MM.1S (cell line): ENCODE results near the gene MAP9.

ENCODE experiments used
- DNase-seq: peaks from one replicate; pipeline ENCODE4 v3.0.0-alpha.2; 2015
- H2AFZ ChIP-seq: fragments of 300-600 bp; sonication (generic); 2 replicates; pipeline ENCODE4 v1.6.0; 2016; ENCODE audit warnings: antibody characterized with exemption, low read length
- H3F3A ChIP-seq: fragments of 300-600 bp; sonication (generic); 2 replicates; pipeline ENCODE4 v1.6.1; 2016; ENCODE audit warnings: mild to moderate bottlenecking, antibody characterized with exemption, low read length, moderate library complexity, mixed read lengths; ENCODE audit not compliant: insufficient read depth
- H3K27ac ChIP-seq: fragments of 300-600 bp; sonication (generic); 2 replicates; pipeline ENCODE4 v1.5.1; 2016; ENCODE audit warnings: mild to moderate bottlenecking, low read length
- H3K27me3 ChIP-seq: fragments of 300-600 bp; sonication (generic); replicated peaks from 2 replicates; pipeline ENCODE4 v1.6.0; 2016; ENCODE audit warnings: low read length; ENCODE audit not compliant: insufficient read depth
- H3K36me3 ChIP-seq: fragments of 300-600 bp; sonication (generic); replicated peaks from 2 replicates; pipeline ENCODE4 v1.6.1; 2016; ENCODE audit warnings: mild to moderate bottlenecking, low read length, mixed read lengths; ENCODE audit not compliant: insufficient read depth
- H3K4me1 ChIP-seq: fragments of 300-600 bp; sonication (generic); 2 replicates; pipeline ENCODE4 v1.6.1; 2016; ENCODE audit warnings: low read length, mixed read lengths
- H3K4me2 ChIP-seq: fragments of 300-600 bp; sonication (generic); 2 replicates; pipeline ENCODE4 v1.6.0; 2016; ENCODE audit warnings: low read depth, low read length
- H3K4me3 ChIP-seq: fragments of 300-600 bp; sonication (generic); 2 replicates; pipeline ENCODE4 v1.5.1; 2016; ENCODE audit warnings: low read length, mixed read lengths
- H3K79me2 ChIP-seq: fragments of 300-600 bp; sonication (generic); 2 replicates; pipeline ENCODE4 v1.6.1; 2016; ENCODE audit warnings: mixed run types, low read length, mixed read lengths
- H3K9ac ChIP-seq: fragments of 300-600 bp; sonication (generic); 2 replicates; pipeline ENCODE4 v1.6.1; 2016; ENCODE audit warnings: low read length, mixed read lengths
- H3K9me2 ChIP-seq: fragments of 300-600 bp; sonication (generic); replicated peaks from 2 replicates; pipeline ENCODE4 v1.6.1; 2016; ENCODE audit warnings: mild to moderate bottlenecking, low read length, mixed read lengths; ENCODE audit not compliant: insufficient read depth
- H3K9me3 ChIP-seq: fragments of 300-600 bp; sonication (generic); replicated peaks from 2 replicates; pipeline ENCODE4 v1.6.1; 2016; ENCODE audit warnings: mild to moderate bottlenecking, low read length, mixed read lengths; ENCODE audit not compliant: insufficient read depth
- H4K20me1 ChIP-seq: fragments of 300-600 bp; sonication (generic); 2 replicates; pipeline ENCODE4 v1.6.1; 2016; ENCODE audit warnings: mild to moderate bottlenecking, low read length, moderate library complexity, mixed read lengths; ENCODE audit not compliant: insufficient read depth
- EZH2 ChIP-seq: fragments of 300-600 bp; sonication (generic); optimal IDR thresholded peaks from 2 replicates; pipeline ENCODE3; 2017; ENCODE audit warnings: low read depth, mild to moderate bottlenecking, antibody characterized with exemption, low read length, mixed read lengths
- EZH2phosphoT487 ChIP-seq: fragments of 300-600 bp; sonication (generic); IDR thresholded peaks from 2 replicates; pipeline ENCODE4 v1.6.1; 2018; ENCODE audit warnings: antibody characterized with exemption, low read length
- TF ChIP-seq, protein P1 (sequence below): fragments of 300-600 bp; sonication (generic); IDR thresholded peaks from 2 replicates; pipeline ENCODE4 v1.5.1; 2016; ENCODE audit warnings: antibody characterized with exemption, low read length, mixed read lengths

Gene MAP9

GRCh38 chr4:155419266-155419665 is 42.5 kb upstream of the MAP9 start:
- H3K4me3 ChIP-seq: no peak overlapping the region
- H3K9me3 ChIP-seq: no peaks in the 10 kb centered on the region
- no peaks in the 10 kb centered on the region for H3K27me3 ChIP-seq
- no peaks in the 10 kb centered on the region for H3K79me2 ChIP-seq
- TF ChIP-seq, protein P1, sequence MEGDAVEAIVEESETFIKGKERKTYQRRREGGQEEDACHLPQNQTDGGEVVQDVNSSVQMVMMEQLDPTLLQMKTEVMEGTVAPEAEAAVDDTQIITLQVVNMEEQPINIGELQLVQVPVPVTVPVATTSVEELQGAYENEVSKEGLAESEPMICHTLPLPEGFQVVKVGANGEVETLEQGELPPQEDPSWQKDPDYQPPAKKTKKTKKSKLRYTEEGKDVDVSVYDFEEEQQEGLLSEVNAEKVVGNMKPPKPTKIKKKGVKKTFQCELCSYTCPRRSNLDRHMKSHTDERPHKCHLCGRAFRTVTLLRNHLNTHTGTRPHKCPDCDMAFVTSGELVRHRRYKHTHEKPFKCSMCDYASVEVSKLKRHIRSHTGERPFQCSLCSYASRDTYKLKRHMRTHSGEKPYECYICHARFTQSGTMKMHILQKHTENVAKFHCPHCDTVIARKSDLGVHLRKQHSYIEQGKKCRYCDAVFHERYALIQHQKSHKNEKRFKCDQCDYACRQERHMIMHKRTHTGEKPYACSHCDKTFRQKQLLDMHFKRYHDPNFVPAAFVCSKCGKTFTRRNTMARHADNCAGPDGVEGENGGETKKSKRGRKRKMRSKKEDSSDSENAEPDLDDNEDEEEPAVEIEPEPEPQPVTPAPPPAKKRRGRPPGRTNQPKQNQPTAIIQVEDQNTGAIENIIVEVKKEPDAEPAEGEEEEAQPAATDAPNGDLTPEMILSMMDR: no peak
- no peak for TF ChIP-seq EZH2
- no peak for TF ChIP-seq EZH2phosphoT487
- H3K36me3 ChIP-seq: no peaks in the 10 kb centered on the region
- H2AFZ ChIP-seq: no peak overlapping the region
- no peak overlapping the region for H3K4me2 ChIP-seq
- no peak for DNase-seq
- no peaks in the 10 kb centered on the region for H3K4me1 ChIP-seq
- H3K9ac ChIP-seq: no peak overlapping the region
- no peak overlapping the region for H3K27ac ChIP-seq
- H4K20me1 ChIP-seq: no peaks in the 10 kb centered on the region
- H3K9me2 ChIP-seq: no peaks in the 10 kb centered on the region
- H3F3A ChIP-seq: no peaks in the 10 kb centered on the region

- Histone ChIP-seq H3K79me2 (no peaks in the 10 kb centered on the region), H3F3A (no peaks in the 10 kb centered on the region), H3K36me3 (no peaks in the 10 kb centered on the region), H3K4me1 (no peaks in the 10 kb centered on the region), H3K9me3 (no peaks in the 10 kb centered on the region), H3K27ac (no peak overlapping the region), H3K9me2 (no peaks in the 10 kb centered on the region), H3K4me2 (no peak overlapping the region), H3K4me3 (no peak overlapping the region), H2AFZ (no peak overlapping the region), H3K27me3 (no peaks in the 10 kb centered on the region), H3K9ac (no peak overlapping the region), H4K20me1 (no peaks in the 10 kb centered on the region)
- TF ChIP-seq, protein P1: no peak
- no peak for TF ChIP-seq EZH2
- no peak for DNase-seq
Measured at GRCh38 chr4:155415662-155416061, 38.9 kb upstream of the MAP9 start.

DNA sequence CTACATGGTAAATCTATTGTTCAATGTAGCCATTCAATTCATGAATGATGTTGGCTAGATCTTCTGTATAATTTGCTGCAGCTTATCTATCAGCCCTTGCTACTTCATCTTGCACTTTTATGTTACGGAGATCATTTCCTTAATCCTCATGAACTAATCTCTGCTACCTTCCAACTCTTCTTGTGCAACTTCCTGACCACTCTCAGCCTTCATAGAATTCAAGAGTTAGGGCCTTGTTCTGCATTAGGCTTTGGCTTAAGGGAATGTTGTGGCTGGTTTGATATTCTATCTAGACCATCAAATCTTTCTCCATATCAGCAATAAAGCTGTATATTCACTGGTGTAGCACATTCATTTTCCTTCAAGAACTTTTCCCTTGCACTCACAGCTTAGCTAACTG is 36.7 kb upstream of the MAP9 start:
- Histone ChIP-seq H3F3A (no peaks in the 10 kb centered on the region), H3K9ac (no peak overlapping the region), H3K9me3 (no peaks in the 10 kb centered on the region), H3K36me3 (no peaks in the 10 kb centered on the region; the same call in 1 of the 2 replicates), H3K27me3 (no peaks in the 10 kb centered on the region), H4K20me1 (no peaks in the 10 kb centered on the region), H3K79me2 (no peaks in the 10 kb centered on the region), H3K9me2 (no peaks in the 10 kb centered on the region), H2AFZ (no peak overlapping the region), H3K4me1 (peaks cover 4% of the 10 kb centered on the region; the same call in 1 of the 2 replicates), H3K4me2 (no peak overlapping the region), H3K27ac (no peak overlapping the region), H3K4me3 (no peak overlapping the region)
- DNase-seq: no peak
- TF ChIP-seq EZH2phosphoT487 (no peak), EZH2 (no peak)
- TF ChIP-seq, protein P1: no peak
